Cardiac septum (tissue), 1 donor: ENCODE data around the gene SUGCT. TPM values are rescaled to one million over a fixed set of nuclear protein-coding genes. Genes with fewer than 3 reads are reported as not detected.
"Not testable (repeated sequence)": the region's sequence is repeated elsewhere in the genome, so short reads cannot be mapped to it uniquely, and the experiment has no call there.

Experiments
- DNase-seq: peaks from one replicate; pipeline ENCODE4 v3.0.0-alpha.2; 2020; ENCODE audit warnings: low spot score
- intact Hi-C: fragments of 100-400 bp; cut with DNase I; formaldehyde crosslinking; loops from one replicate; pipeline ENCODE4 v1.14.0; 2022
- total RNA-seq: library from RNA; stranded (reverse); fragmentation: NEBNext Ultra II Directional; extraction: Animal tissue kit (Norgen Biotek cat#: 25700); gene quantifications from one replicate; pipeline ENCODE4 v1.2.1, GENCODE V29; 2021
- donor health status: DM: no; HTN: no; CAD: no.

Gene SUGCT
- total RNA-seq, 1 donor from 2014 or later, result 3.1 TPM

DNA sequence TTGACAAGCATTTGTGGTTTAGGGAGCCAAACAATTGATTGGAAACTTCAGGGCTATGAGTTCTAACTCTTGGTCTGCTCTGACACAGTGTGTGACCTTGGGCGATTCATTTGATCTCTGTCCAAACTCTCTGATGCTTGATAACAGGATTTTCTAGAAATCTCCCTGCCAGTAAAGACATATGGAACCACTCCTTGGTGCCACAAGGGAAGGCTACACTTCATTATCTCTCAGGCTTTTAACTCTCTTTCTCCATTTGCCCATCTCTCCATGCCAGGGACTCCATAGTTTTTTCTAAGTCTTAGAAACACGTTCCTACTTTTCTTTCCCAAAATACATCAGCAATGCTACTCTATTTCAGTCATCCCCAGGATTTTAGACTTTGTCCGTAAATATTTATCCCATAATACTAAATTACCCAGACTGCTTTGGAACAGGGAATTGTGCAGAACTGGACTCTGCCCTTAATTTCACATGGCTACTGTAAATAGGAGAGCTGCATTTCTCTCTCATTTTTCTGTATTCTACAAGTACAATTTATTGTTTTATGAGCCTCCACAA lies 488.2 kb downstream of the SUGCT start:
- intact Hi-C loops, result no loop called here
- no peak for DNase-seq

- intact Hi-C loops, result no loop called here
- no peak for DNase-seq
Observed at GRCh38 chr7:40623863-40624262, 489.1 kb downstream of the SUGCT start.

DNA sequence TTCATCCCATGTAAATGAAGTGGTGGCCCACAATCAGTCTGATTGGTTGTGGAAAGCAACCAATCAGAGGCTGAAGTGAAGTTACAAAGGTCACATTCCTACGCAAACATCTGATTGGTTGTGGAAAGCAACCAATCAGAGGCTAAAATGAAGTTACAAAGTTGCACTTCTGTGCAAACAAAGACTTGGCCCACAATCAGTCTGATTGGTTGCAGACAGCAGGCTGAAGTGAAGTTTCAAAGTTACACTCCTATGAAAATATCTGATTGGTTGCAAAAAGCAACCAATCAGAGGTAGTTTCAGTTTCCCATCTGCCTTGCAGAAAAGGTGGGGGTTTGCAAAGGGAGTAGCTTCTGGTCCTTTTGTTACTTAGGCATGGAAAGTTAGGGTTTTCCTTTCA lies 492.6 kb downstream of the SUGCT start:
- intact Hi-C loops, DNase-seq: not testable (repeated sequence)

GRCh38 chr7:40629891-40630290 lies 495.1 kb downstream of the SUGCT start:
- intact Hi-C loops, result no loop called here
- DNase-seq, result no peak

- no peak for DNase-seq
- intact Hi-C loops, result no loop called here
Observed at GRCh38 chr7:40634118-40634517, 499.3 kb downstream of the SUGCT start.

GRCh38 chr7:40638545-40639320 lies 503.9 kb downstream of the SUGCT start:
- no peak for DNase-seq
- intact Hi-C loops, result no loop called here

GRCh38 chr7:40640566-40640965 lies 505.8 kb downstream of the SUGCT start:
- intact Hi-C loops, result no loop called here
- no peak for DNase-seq

GRCh38 chr7:40641701-40642100 lies 506.9 kb downstream of the SUGCT start:
- no peak for DNase-seq
- intact Hi-C loops, result no loop called here

GRCh38 chr7:40643664-40644063 lies 508.9 kb downstream of the SUGCT start:
- no peak for DNase-seq
- intact Hi-C loops, result no loop called here

DNA sequence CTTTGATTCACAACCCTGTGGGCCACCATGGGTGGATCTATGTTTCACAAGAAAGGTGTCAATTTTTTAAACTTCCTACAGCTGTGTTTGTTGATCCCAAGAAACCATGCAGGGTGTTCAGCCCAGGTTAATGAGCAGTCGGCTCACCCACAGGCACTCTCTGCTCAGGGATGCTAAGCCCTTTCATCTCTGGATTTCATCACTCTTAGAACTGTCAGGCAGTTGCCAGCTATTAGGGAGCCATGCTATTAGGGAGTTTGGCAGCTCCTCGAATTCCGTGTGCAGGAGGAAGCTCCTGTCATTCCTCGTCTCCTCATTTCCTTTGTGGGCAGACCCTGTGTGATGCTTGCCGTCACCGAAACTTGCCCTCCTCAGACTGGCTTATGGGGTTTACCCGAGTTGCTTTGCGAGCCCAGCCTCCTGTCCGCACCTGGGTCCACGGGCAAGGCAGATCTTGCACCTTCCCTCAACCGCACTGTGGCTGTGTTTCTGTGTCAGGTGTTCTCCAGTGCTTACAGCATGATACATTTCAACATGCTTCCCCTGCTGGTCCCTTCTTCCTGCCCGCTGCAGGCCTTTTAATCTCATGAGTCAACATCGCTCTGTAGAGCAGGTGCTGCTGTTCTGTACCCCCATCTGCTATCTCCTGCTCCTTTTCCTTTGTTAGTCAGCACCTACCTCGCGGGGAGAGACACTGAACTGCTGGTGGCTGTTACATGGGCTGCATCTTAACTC lies 509.8 kb downstream of the SUGCT start:
- intact Hi-C loops, result no loop called here

DNA sequence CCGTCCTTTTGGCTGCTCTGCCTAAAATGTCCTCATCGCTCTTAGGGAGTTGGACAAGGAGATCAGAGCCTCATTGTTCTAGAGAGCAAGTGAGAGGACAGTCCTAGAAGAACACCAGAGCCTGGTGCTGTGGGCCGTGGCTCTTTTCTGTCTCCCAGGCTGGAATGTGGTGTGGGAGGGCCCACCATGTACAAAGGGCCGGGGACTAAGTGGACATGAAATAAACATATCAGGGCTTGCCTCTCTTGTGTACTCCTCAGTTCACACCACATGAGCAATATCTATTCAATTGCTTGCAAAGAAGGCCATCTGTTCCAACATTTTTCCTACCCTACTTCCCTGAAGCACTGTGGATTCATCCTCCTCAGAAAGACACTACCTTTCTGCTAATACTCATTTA lies 510.4 kb downstream of the SUGCT start:
- intact Hi-C loops, result no loop called here
- DNase-seq, result no peak

More for the DNA sequence above, 509.8 kb downstream of the SUGCT start:
- DNase-seq, result no peak

DNA sequence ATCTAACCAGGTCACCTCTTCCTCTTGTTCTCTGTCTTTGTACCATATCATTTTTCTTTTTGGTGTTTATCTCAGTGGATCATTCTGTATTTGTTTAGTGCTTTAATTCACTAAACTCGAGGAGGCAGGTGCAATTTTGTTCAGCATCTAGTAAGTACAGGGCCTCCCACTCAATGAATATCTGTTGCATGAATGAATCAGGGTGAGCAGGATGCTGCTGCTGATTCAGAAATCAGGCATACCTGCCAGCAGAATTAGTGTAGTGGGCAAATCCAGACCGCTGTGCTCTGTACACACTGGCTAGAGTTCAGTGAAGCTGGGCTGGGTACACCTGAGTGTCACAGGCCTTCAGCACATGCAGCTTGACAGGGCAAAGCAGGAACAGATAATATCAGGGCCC lies 511.9 kb downstream of the SUGCT start:
- no peak for DNase-seq
- intact Hi-C loops, result no loop called here

- no peak for DNase-seq
- intact Hi-C loops, result no loop called here
Observed at GRCh38 chr7:40647719-40648118, 512.9 kb downstream of the SUGCT start.

DNA sequence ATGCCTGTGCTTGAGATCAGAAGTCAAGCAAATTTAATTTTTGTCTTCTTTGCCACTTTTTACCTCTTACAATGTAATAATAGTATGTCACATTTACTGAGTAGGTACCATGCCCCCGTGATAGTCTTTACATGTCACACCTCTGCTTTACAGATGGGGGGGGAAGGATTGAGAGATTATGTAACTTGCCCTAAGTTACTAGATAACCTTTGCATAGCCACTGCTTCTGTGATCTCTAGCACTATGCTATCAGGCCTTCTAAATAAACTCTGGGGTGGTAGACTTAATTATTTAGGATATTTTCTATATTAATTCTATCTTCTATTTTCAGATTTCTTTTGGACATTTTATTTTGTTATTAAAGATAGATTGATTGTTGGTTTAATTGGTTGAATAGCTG lies 514.4 kb downstream of the SUGCT start:
- no peak for DNase-seq
- intact Hi-C loops, result no loop called here

DNA sequence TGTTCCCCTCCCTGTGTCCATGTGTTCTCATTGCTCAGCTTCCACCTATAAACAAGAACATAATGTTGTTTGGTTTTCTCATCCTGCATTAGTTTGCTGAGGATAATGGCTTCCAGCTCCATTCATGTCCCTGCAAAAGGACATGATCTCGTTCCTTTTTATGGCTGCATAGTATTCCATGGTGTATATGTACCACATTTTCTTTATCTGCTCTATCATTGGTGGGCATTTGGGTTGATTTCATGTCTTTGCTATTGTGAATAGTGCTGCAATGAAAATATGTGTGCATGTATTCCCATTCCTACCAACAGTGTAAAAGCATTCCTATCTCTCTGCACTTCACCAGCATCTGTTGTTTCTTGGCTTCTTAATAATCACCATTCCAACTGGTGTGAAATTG lies 516.1 kb downstream of the SUGCT start:
- DNase-seq, intact Hi-C loops: not testable (repeated sequence)

GRCh38 chr7:40654171-40654570 lies 519.4 kb downstream of the SUGCT start:
- no peak for DNase-seq
- intact Hi-C loops, result no loop called here

DNA sequence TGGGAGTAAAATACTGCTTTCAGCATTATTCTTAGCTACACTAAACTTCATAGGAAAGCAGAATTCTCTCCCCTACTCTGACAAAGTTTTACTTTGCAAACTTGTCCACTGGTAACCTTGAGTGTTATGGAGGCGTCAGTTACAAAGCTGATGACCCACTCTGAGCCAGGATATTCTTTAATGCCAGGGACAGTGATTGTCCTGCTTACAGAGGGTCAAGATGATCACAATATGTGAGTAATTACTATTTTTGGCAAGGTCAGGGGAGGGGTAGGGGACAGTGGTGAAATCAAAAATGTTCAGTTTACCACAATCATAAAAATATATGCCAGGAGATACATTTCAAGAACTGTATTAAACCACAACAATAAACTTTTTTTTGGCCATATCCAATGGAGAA lies 520.6 kb downstream of the SUGCT start:
- DNase-seq, result no peak
- intact Hi-C loops, result no loop called here

- intact Hi-C loops, result no loop called here
- no peak for DNase-seq
Observed at GRCh38 chr7:40656349-40656748, 521.5 kb downstream of the SUGCT start.

DNA sequence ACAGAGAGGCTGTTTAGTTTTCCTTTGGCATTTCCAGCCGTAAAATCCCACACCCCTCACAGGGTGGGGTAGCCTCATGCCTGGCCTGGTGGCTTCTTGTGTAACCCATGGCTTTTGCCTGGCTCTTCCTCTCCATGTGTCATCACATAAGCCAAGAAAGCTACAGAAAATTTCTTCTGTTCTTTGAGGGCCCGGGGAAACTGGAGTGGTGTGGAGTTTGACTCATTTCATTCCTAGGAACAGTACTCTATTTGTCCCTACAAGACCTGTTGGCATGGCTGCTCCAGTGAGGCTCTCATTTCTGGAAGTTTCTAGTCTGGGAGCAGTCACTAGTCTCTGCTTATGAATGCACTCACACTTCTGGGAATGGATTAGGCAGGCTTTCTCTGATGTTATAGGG lies 523.9 kb downstream of the SUGCT start:
- intact Hi-C loops, result no loop called here

GRCh38 chr7:40659231-40659630 lies 524.4 kb downstream of the SUGCT start:
- DNase-seq, result no peak
- intact Hi-C loops, result no loop called here

More for the DNA sequence above, 523.9 kb downstream of the SUGCT start:
- no peak for DNase-seq

GRCh38 chr7:40673285-40673684 lies 538.5 kb downstream of the SUGCT start:
- intact Hi-C loops, result no loop called here
- DNase-seq, result no peak
